Measurements from ENCODE around the gene INPP5A.

GRCh38 chr10:132820056-132820455, 282.5 kb downstream of the INPP5A start:
- TF ChIP-seq CTCF (IDR thresholded peaks at IDR 0.05) (no peak), POLR2A (IDR thresholded peaks at IDR 0.05) (no peak)
